OCI-LY7 (cell line): ENCODE data around the gene SSBP2. TPM values are rescaled to one million over a fixed set of nuclear protein-coding genes. Genes with fewer than 3 reads are reported as not detected.
A peak's percentile ranks its signal among the peaks of the same experiment; 100 is the strongest.

Experiments used
- BruUV-seq: library from RNA; stranded (reverse); fragments of 400-500 nt; replicated peaks from 2 replicates; lab custom pipeline; 2021; lab: Mats Ljungman, UMichigan
- CTCF ChIA-PET: fragments of 300-600 bp; sonication (Branson Sonifier 250); formaldehyde crosslinking; loops from one replicate; lab custom pipeline; 2022; ENCODE audit warnings: antibody characterized with exemption; ENCODE audit not compliant: unreplicated experiment; lab: Charles Lee
- POLR2A ChIA-PET: fragments of 300-600 bp; sonication (Branson Sonifier 250); formaldehyde crosslinking; loops from one replicate; lab custom pipeline; 2022; ENCODE audit warnings: antibody characterized with exemption; lab: Charles Lee
- DNase-seq: peaks from one replicate; pipeline ENCODE4 v3.0.0-alpha.2; 2015; ENCODE audit warnings: low spot score
- H2AFZ ChIP-seq: fragments of 200-600 bp; sonication (generic), shearing (Covaris generic); 2 replicates; pipeline ENCODE4 v1.6.1; 2014; ENCODE audit warnings: mild to moderate bottlenecking, antibody characterized with exemption, low read length, moderate library complexity
- H3K27ac ChIP-seq: fragments of 200-600 bp; sonication (generic); 2 replicates; pipeline ENCODE4 v1.5.1; 2014; ENCODE audit warnings: mixed run types, low read depth, mild to moderate bottlenecking, moderate library complexity, low read length, inconsistent platforms; ENCODE audit not compliant: poor library complexity, severe bottlenecking
- H3K36me3 ChIP-seq: fragments of 200-600 bp; sonication (generic); 2 replicates; pipeline ENCODE4 v1.6.1; 2014; ENCODE audit warnings: mild to moderate bottlenecking, antibody characterized with exemption, low read length, moderate library complexity, mixed read lengths; ENCODE audit not compliant: insufficient read depth
- H3K4me1 ChIP-seq: fragments of 200-600 bp; sonication (generic); 2 replicates; pipeline ENCODE4 v1.5.1; 2014; ENCODE audit warnings: mild to moderate bottlenecking, low read length; ENCODE audit not compliant: insufficient read depth, poor library complexity, severe bottlenecking
- H3K4me2 ChIP-seq: fragments of 200-600 bp; sonication (generic); 2 replicates; pipeline ENCODE4 v1.6.1; 2014; ENCODE audit warnings: mild to moderate bottlenecking, low read length
- H3K4me3 ChIP-seq: fragments of 200-600 bp; sonication (generic); 2 replicates; pipeline ENCODE4 v1.5.1; 2014; ENCODE audit warnings: mild to moderate bottlenecking, low read depth, low read length; ENCODE audit not compliant: poor library complexity, severe bottlenecking
- H3K79me2 ChIP-seq: fragments of 200-600 bp; sonication (generic); 2 replicates; pipeline ENCODE4 v1.6.1; 2016; ENCODE audit warnings: low read depth, mild to moderate bottlenecking, low read length, moderate library complexity, mixed read lengths; ENCODE audit not compliant: insufficient read depth
- H3K9me2 ChIP-seq: fragments of 200-600 bp; sonication (generic); 2 replicates; pipeline ENCODE4 v1.6.1; 2016; ENCODE audit warnings: mild to moderate bottlenecking, low read length, mixed read lengths; ENCODE audit not compliant: insufficient read depth
- H3K9me3 ChIP-seq: fragments of 200-600 bp; sonication (generic); 2 replicates; pipeline ENCODE4 v1.6.1; 2014; ENCODE audit warnings: mild to moderate bottlenecking, mixed run types, low read length, mixed read lengths
- H4K20me1 ChIP-seq: fragments of 200-600 bp; sonication (generic); 2 replicates; pipeline ENCODE4 v1.6.1; 2014; ENCODE audit warnings: mild to moderate bottlenecking, antibody characterized with exemption, low read length, moderate library complexity, mixed read lengths; ENCODE audit not compliant: insufficient read depth
- EZH2phosphoT487 ChIP-seq: fragments of 200-600 bp; sonication (generic); IDR thresholded peaks from 2 replicates; pipeline ENCODE4 v1.6.1; 2018; ENCODE audit warnings: low read depth, borderline replicate concordance, mild to moderate bottlenecking, mixed run types, antibody characterized with exemption, low read length, moderate library complexity, mixed read lengths
- intact Hi-C: fragments of 100-400 bp; cut with micrococcal nuclease; formaldehyde crosslinking; loops from one replicate; pipeline ENCODE4 v1.10.0; 2022; ENCODE audit not compliant: unreplicated experiment
- total RNA-seq, 2 experiments: library from RNA; depleted of rRNA in 1 of 2; stranded (reverse); fragments of >200 nt in 1 of 2; shearing (Covaris generic) in 1 of 2; gene quantifications; 2 replicates each; pipeline ENCODE4 v1.2.3, GENCODE V29; 2014 to 2022
- TF ChIP-seq, protein P1 (sequence below): fragments of 200-600 bp; sonication (generic); conservative IDR thresholded peaks from 2 replicates; pipeline ENCODE4 v1.5.1; 2014; ENCODE audit warnings: mild to moderate bottlenecking, antibody characterized with exemption, low read length, moderate library complexity, mixed read lengths

The SSBP2 gene
- total RNA-seq, 2 experiments from 2014 or later, result 140 to 172 TPM

DNA sequence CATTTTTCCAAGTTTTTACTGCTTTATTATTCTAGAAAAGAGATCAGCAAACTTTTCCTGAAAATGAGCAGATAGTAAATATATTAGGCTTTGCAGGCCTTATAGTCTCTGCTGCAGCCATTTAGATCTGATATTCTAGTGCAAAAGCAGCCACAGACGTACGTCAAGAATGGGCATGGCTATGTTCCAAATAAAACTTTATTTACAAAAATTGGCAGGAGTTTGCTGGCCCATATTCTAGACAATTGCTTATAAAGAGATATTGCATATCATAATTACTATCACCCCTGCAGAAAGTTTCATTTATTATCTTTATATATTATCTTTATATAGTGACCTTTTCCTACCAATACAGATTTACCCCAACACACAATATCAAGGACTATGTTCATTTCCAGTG lies 195.0 kb downstream of the SSBP2 start:
- no peak overlapping the region for H3K4me2 ChIP-seq
- DNase-seq, result no peak
- H3K4me3 ChIP-seq, result no peak overlapping the region
- no TSS peak for BruUV-seq
- peaks cover 11% of the 10 kb centered on the region for H3K4me1 ChIP-seq
- peaks cover 31% of the 10 kb centered on the region; the same call in 1 of the 2 replicates for H3K79me2 ChIP-seq
- no peaks in the 10 kb centered on the region for H3K9me2 ChIP-seq
- intact Hi-C loops, result no loop called here
- no peak overlapping the region for H3K27ac ChIP-seq
- no peaks in the 10 kb centered on the region for H4K20me1 ChIP-seq
- CTCF ChIA-PET, result no interaction called here
- H2AFZ ChIP-seq, result no peak overlapping the region
- no peaks in the 10 kb centered on the region for H3K9me3 ChIP-seq
- POLR2A ChIA-PET, result no interaction called here
- peaks cover 8% of the 10 kb centered on the region for H3K36me3 ChIP-seq
- no peak for TF ChIP-seq EZH2phosphoT487

DNA sequence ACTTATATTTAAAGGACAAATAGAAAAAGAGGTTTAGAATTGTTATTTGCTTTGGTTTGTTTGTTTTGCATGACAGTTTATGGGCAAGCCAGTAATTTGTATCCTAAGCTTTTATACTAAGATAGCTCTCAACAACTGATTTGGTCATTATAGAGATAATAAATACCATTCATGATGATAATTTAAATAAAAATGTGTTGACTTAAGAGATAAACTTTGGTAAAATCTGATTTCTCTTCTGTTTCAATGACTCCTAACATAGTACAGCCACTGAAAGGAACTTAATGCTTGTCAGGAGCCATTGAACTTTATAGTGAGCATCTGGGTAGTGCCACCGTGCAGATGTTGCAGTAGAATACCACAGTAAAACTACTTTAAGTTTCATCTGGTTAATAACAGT lies 196.2 kb downstream of the SSBP2 start:
- ChIA-PET POLR2A (no interaction called here), CTCF (no interaction called here)
- TF ChIP-seq, protein P1, sequence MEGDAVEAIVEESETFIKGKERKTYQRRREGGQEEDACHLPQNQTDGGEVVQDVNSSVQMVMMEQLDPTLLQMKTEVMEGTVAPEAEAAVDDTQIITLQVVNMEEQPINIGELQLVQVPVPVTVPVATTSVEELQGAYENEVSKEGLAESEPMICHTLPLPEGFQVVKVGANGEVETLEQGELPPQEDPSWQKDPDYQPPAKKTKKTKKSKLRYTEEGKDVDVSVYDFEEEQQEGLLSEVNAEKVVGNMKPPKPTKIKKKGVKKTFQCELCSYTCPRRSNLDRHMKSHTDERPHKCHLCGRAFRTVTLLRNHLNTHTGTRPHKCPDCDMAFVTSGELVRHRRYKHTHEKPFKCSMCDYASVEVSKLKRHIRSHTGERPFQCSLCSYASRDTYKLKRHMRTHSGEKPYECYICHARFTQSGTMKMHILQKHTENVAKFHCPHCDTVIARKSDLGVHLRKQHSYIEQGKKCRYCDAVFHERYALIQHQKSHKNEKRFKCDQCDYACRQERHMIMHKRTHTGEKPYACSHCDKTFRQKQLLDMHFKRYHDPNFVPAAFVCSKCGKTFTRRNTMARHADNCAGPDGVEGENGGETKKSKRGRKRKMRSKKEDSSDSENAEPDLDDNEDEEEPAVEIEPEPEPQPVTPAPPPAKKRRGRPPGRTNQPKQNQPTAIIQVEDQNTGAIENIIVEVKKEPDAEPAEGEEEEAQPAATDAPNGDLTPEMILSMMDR, result no peak
- TF ChIP-seq EZH2phosphoT487, result no peak
- DNase-seq, result no peak
- peaks cover 11% of the 10 kb centered on the region for H3K4me1 ChIP-seq
- peaks cover 19% of the 10 kb centered on the region; the same call in 1 of the 2 replicates for H3K79me2 ChIP-seq
- H3K4me2 ChIP-seq, result no peak overlapping the region
- H3K4me3 ChIP-seq, result no peak overlapping the region
- H3K9me2 ChIP-seq, result no peaks in the 10 kb centered on the region
- no peak overlapping the region for H2AFZ ChIP-seq
- no peaks in the 10 kb centered on the region for H3K9me3 ChIP-seq
- intact Hi-C loops, result no loop called here
- BruUV-seq, result no TSS peak
- H4K20me1 ChIP-seq, result no peaks in the 10 kb centered on the region
- H3K36me3 ChIP-seq, result peaks cover 18% of the 10 kb centered on the region
- H3K27ac ChIP-seq, result no peak overlapping the region

DNA sequence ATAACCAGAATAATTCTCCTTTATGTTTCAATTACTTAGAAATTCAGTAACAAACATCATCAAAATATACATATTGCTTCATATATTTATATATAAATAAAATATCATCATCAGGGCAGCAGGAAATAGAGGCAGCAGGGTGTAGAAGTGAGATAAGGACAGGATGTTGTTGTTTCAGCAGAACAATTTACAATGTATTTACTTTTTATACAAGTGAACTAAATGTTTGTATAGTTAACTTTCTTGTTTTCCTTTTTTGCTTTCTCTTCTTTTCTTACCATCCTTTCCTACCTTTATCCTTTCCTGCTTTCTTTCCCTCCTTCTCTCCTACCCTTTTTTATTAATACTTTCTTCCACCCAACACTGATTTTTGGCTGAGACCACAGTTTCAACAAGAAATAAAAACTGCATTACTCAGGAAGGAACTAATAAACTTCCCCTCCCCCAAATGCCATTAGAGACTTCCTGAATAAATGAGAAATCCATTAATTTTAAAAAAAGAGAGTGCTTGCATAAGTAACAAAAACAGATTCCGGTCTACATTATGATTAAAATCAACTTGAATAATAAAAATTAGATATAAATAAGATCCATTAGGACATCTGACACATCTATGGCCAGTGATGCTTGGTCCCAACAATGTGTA lies 197.2 kb downstream of the SSBP2 start:
- DNase-seq, result no peak
- intact Hi-C loops, result no loop called here
- CTCF ChIA-PET, result no interaction called here
- H3K79me2 ChIP-seq, result peaks cover 18% of the 10 kb centered on the region; the same call in 1 of the 2 replicates
- peaks cover 26% of the 10 kb centered on the region for H3K36me3 ChIP-seq
- no peaks in the 10 kb centered on the region for H4K20me1 ChIP-seq
- H3K9me2 ChIP-seq, result no peaks in the 10 kb centered on the region
- no peak overlapping the region for H2AFZ ChIP-seq
- no peak overlapping the region for H3K4me3 ChIP-seq
- no peaks in the 10 kb centered on the region for H3K9me3 ChIP-seq
- H3K27ac ChIP-seq, result peak overlapping the region; percentile 16
- TF ChIP-seq, protein P1, result no peak
- TF ChIP-seq EZH2phosphoT487, result no peak
- no TSS peak for BruUV-seq
- H3K4me2 ChIP-seq, result 0 out of 2 replicates have a peak overlapping the region, but pooled peaks have one; percentile 36
- peaks cover 11% of the 10 kb centered on the region for H3K4me1 ChIP-seq
- POLR2A ChIA-PET, result interaction anchor here (0.9 to 1.0 kb wide), 2 partner anchors 12 to 34 kb away, joined by 3 read pairs; no protein-coding TSS in a partner anchor
